ENCODE measurements around the gene CRACR2B.

CRACR2B gene

GRCh38 chr11:827146-827896, 398 bp upstream of the CRACR2B start:
- DNase-seq (ENCODE audit: low spot score) = no peak

- no peak for DNase-seq (ENCODE audit: low spot score)
These were observed 922 bp downstream of the CRACR2B start for GRCh38 chr11:828506-829175.

GRCh38 chr11:829176-829846, 1.6 kb downstream of the CRACR2B start:
- DNase-seq (ENCODE audit: low spot score) = no peak

GRCh38 chr11:829847-830294, 2.2 kb downstream of the CRACR2B start:
- no peak for DNase-seq (ENCODE audit: low spot score)

GRCh38 chr11:830295-831117, 2.8 kb downstream of the CRACR2B start:
- DNase-seq (ENCODE audit: low spot score) = peak; percentile 91

GRCh38 chr11:831118-831864, 3.6 kb downstream of the CRACR2B start:
- DNase-seq (ENCODE audit: low spot score) = no peak

GRCh38 chr11:831961-832528, 4.3 kb downstream of the CRACR2B start:
- no peak for DNase-seq (ENCODE audit: low spot score)

GRCh38 chr11:832529-833113, 4.9 kb downstream of the CRACR2B start, which contains the start of gene CD151:
Gene CD151 (plus strand): TSS chr11:832952. CDS start chr11:836070, 3,118 bp downstream.
- DNase-seq (ENCODE audit: low spot score) = peak; percentile 84

GRCh38 chr11:833114-833791, 5.5 kb downstream of the CRACR2B start:
- peak; percentile 69 for DNase-seq (ENCODE audit: low spot score)

- DNase-seq (ENCODE audit: low spot score) = no peak
These were observed 6.2 kb downstream of the CRACR2B start for GRCh38 chr11:833849-834311.

GRCh38 chr11:834371-835316, 6.9 kb downstream of the CRACR2B start:
- DNase-seq (ENCODE audit: low spot score) = no peak

- no peak for DNase-seq (ENCODE audit: low spot score)
These were observed 8.6 kb downstream of the CRACR2B start for GRCh38 chr11:836274-836673.

- no peak for DNase-seq (ENCODE audit: low spot score)
These were observed 9.0 kb downstream of the CRACR2B start for GRCh38 chr11:836700-837099.

GRCh38 chr11:837189-837989, 9.7 kb downstream of the CRACR2B start:
- no peak for DNase-seq (ENCODE audit: low spot score)

GRCh38 chr11:837990-838307, 10.2 kb downstream of the CRACR2B start:
- no peak for DNase-seq (ENCODE audit: low spot score)

GRCh38 chr11:838441-839279, 10.9 kb downstream of the CRACR2B start:
- DNase-seq (ENCODE audit: low spot score) = no peak

GRCh38 chr11:839280-839623, 11.5 kb downstream of the CRACR2B start:
- no peak for DNase-seq (ENCODE audit: low spot score)
